Measurements from ENCODE around the gene VWA3B. TPM values are rescaled to one million over a fixed set of nuclear protein-coding genes. Genes with fewer than 3 reads are reported as not detected.

VWA3B gene
- total RNA-seq, 1 donor from 2014 or later, result not detected

- Mint-ChIP-seq H3K4me3 (no peak overlapping the region), H3K4me1 (peaks cover 15% of the 10 kb centered on the region), H3K27me3 (ENCODE audit: low read depth) (no peaks in the 10 kb centered on the region)
Observed at GRCh38 chr2:98295275-98295674, 208.3 kb downstream of the VWA3B start.

GRCh38 chr2:98295721-98296414 is 208.9 kb downstream of the VWA3B start:
- Mint-ChIP-seq H3K27me3 (ENCODE audit: low read depth) (no peaks in the 10 kb centered on the region), H3K9me3 (peaks cover 8% of the 10 kb centered on the region), H3K36me3 (ENCODE audit: low read depth) (peaks cover 8% of the 10 kb centered on the region), H3K4me3 (no peak overlapping the region), H3K4me1 (peaks cover 15% of the 10 kb centered on the region), H3K27ac (ENCODE audit: unreplicated experiment) (peak overlapping the region; percentile 35)
- no peak for DNase-seq (ENCODE audit: low read depth, low spot score)
- TF ChIP-seq, protein P1, sequence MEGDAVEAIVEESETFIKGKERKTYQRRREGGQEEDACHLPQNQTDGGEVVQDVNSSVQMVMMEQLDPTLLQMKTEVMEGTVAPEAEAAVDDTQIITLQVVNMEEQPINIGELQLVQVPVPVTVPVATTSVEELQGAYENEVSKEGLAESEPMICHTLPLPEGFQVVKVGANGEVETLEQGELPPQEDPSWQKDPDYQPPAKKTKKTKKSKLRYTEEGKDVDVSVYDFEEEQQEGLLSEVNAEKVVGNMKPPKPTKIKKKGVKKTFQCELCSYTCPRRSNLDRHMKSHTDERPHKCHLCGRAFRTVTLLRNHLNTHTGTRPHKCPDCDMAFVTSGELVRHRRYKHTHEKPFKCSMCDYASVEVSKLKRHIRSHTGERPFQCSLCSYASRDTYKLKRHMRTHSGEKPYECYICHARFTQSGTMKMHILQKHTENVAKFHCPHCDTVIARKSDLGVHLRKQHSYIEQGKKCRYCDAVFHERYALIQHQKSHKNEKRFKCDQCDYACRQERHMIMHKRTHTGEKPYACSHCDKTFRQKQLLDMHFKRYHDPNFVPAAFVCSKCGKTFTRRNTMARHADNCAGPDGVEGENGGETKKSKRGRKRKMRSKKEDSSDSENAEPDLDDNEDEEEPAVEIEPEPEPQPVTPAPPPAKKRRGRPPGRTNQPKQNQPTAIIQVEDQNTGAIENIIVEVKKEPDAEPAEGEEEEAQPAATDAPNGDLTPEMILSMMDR (conservative IDR thresholded peaks at IDR 0.05), result no peak

More at GRCh38 chr2:98295275-98295674, 208.3 kb downstream of the VWA3B start:
- Mint-ChIP-seq H3K36me3 (ENCODE audit: low read depth) (peaks cover 9% of the 10 kb centered on the region), H3K9me3 (peaks cover 9% of the 10 kb centered on the region), H3K27ac (ENCODE audit: unreplicated experiment) (no peak overlapping the region)
- DNase-seq (ENCODE audit: low read depth, low spot score), result no peak
- TF ChIP-seq, protein P1 (conservative IDR thresholded peaks at IDR 0.05), result no peak

GRCh38 chr2:98296440-98296839 is 209.5 kb downstream of the VWA3B start:
- H3K4me3 Mint-ChIP-seq, result no peak overlapping the region
- no peaks in the 10 kb centered on the region for H3K27me3 Mint-ChIP-seq (ENCODE audit: low read depth)
- TF ChIP-seq, protein P1 (conservative IDR thresholded peaks at IDR 0.05), result no peak
- peaks cover 2% of the 10 kb centered on the region for H3K36me3 Mint-ChIP-seq (ENCODE audit: low read depth)
- H3K9me3 Mint-ChIP-seq, result peaks cover 2% of the 10 kb centered on the region
- H3K4me1 Mint-ChIP-seq, result peaks cover 17% of the 10 kb centered on the region
- no peak overlapping the region for H3K27ac Mint-ChIP-seq (ENCODE audit: unreplicated experiment)
- DNase-seq (ENCODE audit: low read depth, low spot score), result no peak

DNA sequence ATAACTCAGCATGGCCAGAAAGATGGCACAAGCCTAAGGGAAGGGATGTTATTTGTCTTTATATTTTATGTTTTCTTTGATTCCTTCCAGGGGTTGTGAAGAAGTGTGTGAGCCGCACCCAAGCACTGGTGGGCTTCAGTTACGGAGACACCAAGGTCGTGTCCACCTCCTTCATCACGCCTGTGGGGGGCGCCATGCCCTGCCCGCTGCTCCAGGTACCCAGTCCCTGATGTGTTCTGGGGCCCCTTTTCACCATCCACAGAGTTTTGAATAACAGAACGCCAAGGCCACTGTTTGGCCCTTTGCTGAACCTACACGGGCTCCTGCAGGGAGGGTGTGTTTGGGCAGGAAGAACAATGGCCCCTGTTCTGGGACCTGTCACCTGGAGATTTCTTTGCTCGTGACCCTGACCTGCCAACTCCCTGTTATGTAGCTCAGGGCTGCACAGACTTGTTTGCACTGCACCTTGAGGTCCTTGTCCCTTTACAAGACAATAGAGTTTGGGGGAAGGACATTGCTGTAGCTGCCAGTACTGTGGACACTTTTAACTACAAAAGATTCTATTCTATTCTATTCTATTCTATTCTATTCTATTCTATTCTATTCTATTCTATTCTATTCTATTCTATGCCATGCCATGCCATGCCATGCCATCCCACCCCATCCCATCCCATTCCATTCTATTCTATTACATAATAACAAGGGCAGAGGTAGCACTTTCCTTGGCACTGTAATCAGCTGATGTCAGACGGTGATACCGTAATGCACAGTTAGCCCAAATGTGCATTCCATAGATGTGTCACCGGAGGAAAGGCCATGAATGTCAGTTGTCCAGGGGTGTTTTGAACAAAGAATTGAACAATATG is 211.1 kb downstream of the VWA3B start:
- no peaks in the 10 kb centered on the region for H3K27me3 Mint-ChIP-seq (ENCODE audit: low read depth)
- no peaks in the 10 kb centered on the region for H3K9me3 Mint-ChIP-seq
- TF ChIP-seq, protein P1 (conservative IDR thresholded peaks at IDR 0.05), result no peak
- no peaks in the 10 kb centered on the region for H3K36me3 Mint-ChIP-seq (ENCODE audit: low read depth)
- H3K4me3 Mint-ChIP-seq, result no peak overlapping the region
- no peak for DNase-seq (ENCODE audit: low read depth, low spot score)
- H3K27ac Mint-ChIP-seq (ENCODE audit: unreplicated experiment), result no peak overlapping the region
- peaks cover 18% of the 10 kb centered on the region for H3K4me1 Mint-ChIP-seq

GRCh38 chr2:98298683-98299164 is 211.8 kb downstream of the VWA3B start:
- Mint-ChIP-seq H3K27me3 (ENCODE audit: low read depth) (no peaks in the 10 kb centered on the region), H3K9me3 (no peaks in the 10 kb centered on the region), H3K27ac (ENCODE audit: unreplicated experiment) (no peak overlapping the region), H3K36me3 (ENCODE audit: low read depth) (no peaks in the 10 kb centered on the region), H3K4me3 (no peak overlapping the region), H3K4me1 (peaks cover 18% of the 10 kb centered on the region)
- no peak for DNase-seq (ENCODE audit: low read depth, low spot score)
- TF ChIP-seq, protein P1 (conservative IDR thresholded peaks at IDR 0.05), result no peak

All from neural crest cell (in vitro differentiated cells).